ENCODE data around the gene FLG2. TPM values are rescaled to one million over a fixed set of nuclear protein-coding genes. Genes with fewer than 3 reads are reported as not detected.
"Not testable (repeated sequence)": the region's sequence is repeated elsewhere in the genome, so short reads cannot be mapped to it uniquely, and the experiment has no call there.

Gene FLG2
- total and polyA plus RNA-seq, 12 donors: not detected

- intact Hi-C loops (cut with DNase I): no loop called here
- DNase-seq (no peak), ATAC-seq (no peak)
- Histone ChIP-seq H3K9me3 (no peaks in the 10 kb centered on the region), H3K36me3 (no peaks in the 10 kb centered on the region), H3K4me3 (no peak within 1 kb of the TSS), H3K27me3 (no peaks in the 10 kb centered on the region), H3K4me1 (no peaks in the 10 kb centered on the region), H3K27ac (no peak within 1 kb of the TSS)
- 86 to 96% methylated on average over 1 of the region's 1 CpG for WGBS, 2 donors
- TF ChIP-seq, protein P1, sequence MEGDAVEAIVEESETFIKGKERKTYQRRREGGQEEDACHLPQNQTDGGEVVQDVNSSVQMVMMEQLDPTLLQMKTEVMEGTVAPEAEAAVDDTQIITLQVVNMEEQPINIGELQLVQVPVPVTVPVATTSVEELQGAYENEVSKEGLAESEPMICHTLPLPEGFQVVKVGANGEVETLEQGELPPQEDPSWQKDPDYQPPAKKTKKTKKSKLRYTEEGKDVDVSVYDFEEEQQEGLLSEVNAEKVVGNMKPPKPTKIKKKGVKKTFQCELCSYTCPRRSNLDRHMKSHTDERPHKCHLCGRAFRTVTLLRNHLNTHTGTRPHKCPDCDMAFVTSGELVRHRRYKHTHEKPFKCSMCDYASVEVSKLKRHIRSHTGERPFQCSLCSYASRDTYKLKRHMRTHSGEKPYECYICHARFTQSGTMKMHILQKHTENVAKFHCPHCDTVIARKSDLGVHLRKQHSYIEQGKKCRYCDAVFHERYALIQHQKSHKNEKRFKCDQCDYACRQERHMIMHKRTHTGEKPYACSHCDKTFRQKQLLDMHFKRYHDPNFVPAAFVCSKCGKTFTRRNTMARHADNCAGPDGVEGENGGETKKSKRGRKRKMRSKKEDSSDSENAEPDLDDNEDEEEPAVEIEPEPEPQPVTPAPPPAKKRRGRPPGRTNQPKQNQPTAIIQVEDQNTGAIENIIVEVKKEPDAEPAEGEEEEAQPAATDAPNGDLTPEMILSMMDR (IDR thresholded peaks at IDR 0.05): no peak
These were observed 34.7 kb downstream of the FLG2 start, which contains the start of gene FLG for GRCh38 chr1:152325111-152325510. TSS of gene FLG (minus strand) at chr1:152325239. CDS start at chr1:152315456, 9,783 bp downstream.

GRCh38 chr1:152313970-152314369 is 45.8 kb downstream of the FLG2 start:
- no peak overlapping the region for H3K27ac ChIP-seq
- no peaks in the 10 kb centered on the region for H3K36me3 ChIP-seq
- peaks cover 0 to 5% (median 0%) of the 10 kb centered on the region in 11 donors for H3K9me3 ChIP-seq
- ATAC-seq (no peak), DNase-seq (no peak)
- TF ChIP-seq, protein P1 (IDR thresholded peaks at IDR 0.05): no peak
- no peaks in the 10 kb centered on the region for H3K4me1 ChIP-seq
- intact Hi-C loops (cut with DNase I): no loop called here
- H3K4me3 ChIP-seq: no peak overlapping the region
- 93 to 95% methylated on average over 1 of the region's 1 CpG for WGBS, 2 donors
- H3K27me3 ChIP-seq: no peaks in the 10 kb centered on the region

GRCh38 chr1:152313319-152313801 is 46.4 kb downstream of the FLG2 start:
- Histone ChIP-seq H3K27me3 (no peaks in the 10 kb centered on the region), H3K9me3 (peaks cover 0 to 5% (median 0%) of the 10 kb centered on the region in 11 donors), H3K4me3 (no peak overlapping the region), H3K4me1 (no peaks in the 10 kb centered on the region), H3K27ac (no peak overlapping the region), H3K36me3 (no peaks in the 10 kb centered on the region)
- intact Hi-C loops (cut with DNase I): no loop called here
- TF ChIP-seq, protein P1 (IDR thresholded peaks at IDR 0.05): no peak
- no peak for ATAC-seq
- WGBS, 2 donors: 92 to 97% methylated on average over 21 of the region's 21 CpGs
- DNase-seq: no peak

- ATAC-seq; intact Hi-C loops (cut with DNase I); H3K9me3 ChIP-seq; DNase-seq; H3K27ac ChIP-seq; H3K4me3 ChIP-seq; H3K27me3 ChIP-seq; H3K36me3 ChIP-seq; H3K4me1 ChIP-seq: not testable (repeated sequence)
- 88 to 95% methylated on average over 13 of the region's 13 CpGs for WGBS, 2 donors
These were observed 47.6 kb downstream of the FLG2 start for GRCh38 chr1:152312169-152312568.

DNA sequence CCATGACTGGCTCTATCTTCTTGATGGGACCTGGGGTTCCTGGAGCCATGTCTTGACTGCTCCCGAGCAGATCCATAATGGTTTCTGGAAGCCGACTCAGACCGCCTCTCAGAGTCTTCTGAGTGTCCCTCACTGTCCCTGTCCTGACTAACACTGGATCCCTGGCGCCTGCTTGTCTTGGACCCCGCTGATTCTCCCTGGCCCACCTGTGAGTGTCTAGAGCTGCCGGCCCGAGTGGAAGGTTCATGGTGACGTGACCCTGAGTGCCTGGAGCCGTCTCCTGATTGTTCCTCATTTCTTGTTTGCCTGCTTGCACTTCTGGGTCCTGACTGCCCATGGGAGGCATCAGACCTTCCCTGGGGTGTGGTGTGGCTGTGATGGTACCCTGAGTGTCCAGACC is 49.9 kb downstream of the FLG2 start:
- Histone ChIP-seq H3K27ac (no peak overlapping the region), H3K27me3 (no peaks in the 10 kb centered on the region), H3K36me3 (no peaks in the 10 kb centered on the region), H3K4me3 (no peak overlapping the region), H3K4me1 (no peaks in the 10 kb centered on the region), H3K9me3 (peaks cover 0 to 5% (median 0%) of the 10 kb centered on the region in 11 donors)
- 94 to 96% methylated on average over 9 of the region's 9 CpGs for WGBS, 2 donors
- DNase-seq (no peak), ATAC-seq (no peak)
- intact Hi-C loops (cut with DNase I): no loop called here
- TF ChIP-seq, protein P1 (IDR thresholded peaks at IDR 0.05): no peak

DNA sequence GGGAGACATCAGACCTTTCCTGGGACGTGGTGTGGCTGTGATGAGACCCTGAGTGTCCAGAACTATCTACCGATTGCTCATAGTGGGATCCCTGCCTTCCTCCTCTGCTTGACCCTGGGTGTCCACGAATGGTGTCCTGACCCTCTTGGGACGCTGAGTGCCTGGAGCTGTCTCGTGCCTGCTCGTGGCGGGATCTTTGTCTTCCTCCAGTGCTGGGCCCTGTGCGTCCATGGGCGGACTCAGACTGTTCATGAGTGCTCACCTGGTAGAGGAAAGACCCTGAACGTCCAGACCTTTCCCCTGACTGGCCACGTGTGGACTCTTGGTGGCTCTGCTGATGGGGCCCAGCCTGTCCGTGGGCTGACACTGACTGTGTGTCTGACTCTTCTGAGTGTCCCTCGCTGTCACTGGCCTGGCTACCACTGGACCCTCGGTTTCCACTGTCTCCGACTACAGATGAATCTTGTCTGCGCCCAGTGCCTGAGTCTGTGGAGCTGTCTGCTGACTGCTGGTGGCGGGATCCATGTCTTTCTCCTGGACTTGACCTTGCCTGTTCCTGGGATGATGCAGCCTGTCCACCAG is 50.4 kb downstream of the FLG2 start:
- H3K9me3 ChIP-seq; intact Hi-C loops (cut with DNase I); H3K4me3 ChIP-seq; H3K36me3 ChIP-seq; DNase-seq; ATAC-seq; H3K27me3 ChIP-seq; H3K27ac ChIP-seq; H3K4me1 ChIP-seq: not testable (repeated sequence)
- WGBS, 2 donors: 83 to 95% methylated on average over 17 of the region's 17 CpGs

DNA sequence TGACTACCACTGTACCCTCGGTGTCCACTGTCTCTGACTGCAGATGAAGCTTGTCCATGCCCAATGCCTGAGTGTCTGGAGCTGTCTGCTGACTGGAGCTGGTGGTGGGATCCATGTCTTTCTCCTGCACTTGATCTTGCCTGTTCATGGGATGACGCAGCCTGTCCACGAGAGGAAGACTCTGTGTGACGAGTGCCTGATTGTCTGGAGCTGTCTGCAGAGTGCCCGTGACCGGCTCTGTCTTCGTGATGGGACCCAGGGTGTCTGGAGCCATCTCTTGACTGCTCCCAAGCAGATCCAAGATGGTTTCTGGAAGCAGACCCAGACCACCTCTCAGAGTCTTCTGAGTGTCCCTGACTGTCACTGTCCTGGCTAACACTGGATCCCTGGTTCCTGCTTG is 51.0 kb downstream of the FLG2 start:
- H3K9me3 ChIP-seq, DNase-seq: not testable (repeated sequence)

GRCh38 chr1:152307970-152308369 is 51.8 kb downstream of the FLG2 start:
- ATAC-seq; H3K27ac ChIP-seq; H3K36me3 ChIP-seq; H3K27me3 ChIP-seq; H3K4me3 ChIP-seq; intact Hi-C loops (cut with DNase I); H3K4me1 ChIP-seq; H3K9me3 ChIP-seq; DNase-seq: not testable (repeated sequence)
- WGBS, 2 donors: 89 to 95% methylated on average over 8 of the region's 8 CpGs

More for the DNA sequence above, 51.0 kb downstream of the FLG2 start:
- H3K4me1 ChIP-seq; ATAC-seq; intact Hi-C loops (cut with DNase I); H3K36me3 ChIP-seq; H3K27ac ChIP-seq; H3K4me3 ChIP-seq; H3K27me3 ChIP-seq: not testable (repeated sequence)
- WGBS, 2 donors: 76 to 85% methylated on average over 7 of the region's 7 CpGs
